Mesenchymal stem cell (in vitro differentiated cells and primary cell): ENCODE data around the gene XCL2.
"Not testable (repeated sequence)": the region's sequence is repeated elsewhere in the genome, so short reads cannot be mapped to it uniquely, and the experiment has no call there.

Experiments
- DNase-seq: peaks from one replicate; pipeline ENCODE4 v3.0.0-alpha.2; 2013
- H2AFZ ChIP-seq: one replicate; pipeline ENCODE4 v1.6.1; 2013; ENCODE audit warnings: low read depth, mild to moderate bottlenecking, control low read depth, inconsistent platforms, low read length, moderate library complexity
- H2AK5ac ChIP-seq: 2 replicates; pipeline ENCODE4 v1.6.1; 2013; ENCODE audit warnings: low read length, moderate library complexity, mild to moderate bottlenecking, inconsistent platforms; ENCODE audit not compliant: severe bottlenecking
- H2BK120ac ChIP-seq: one replicate; pipeline ENCODE4 v1.6.1; 2013; ENCODE audit warnings: low read depth, mild to moderate bottlenecking, inconsistent platforms, low read length, moderate library complexity
- H2BK12ac ChIP-seq, 2 experiments: one replicate each; pipeline ENCODE4 v1.6.1; 2013; ENCODE audit warnings: inconsistent platforms in 2 of 2, low read length in 2 of 2, mild to moderate bottlenecking in 2 of 2, moderate library complexity in 2 of 2, control low read depth in 1 of 2
- H2BK15ac ChIP-seq: one replicate; pipeline ENCODE4 v1.6.1; 2013; ENCODE audit warnings: mild to moderate bottlenecking, low read depth, inconsistent platforms; ENCODE audit not compliant: poor library complexity, severe bottlenecking
- H2BK5ac ChIP-seq: 2 replicates; pipeline ENCODE4 v1.6.1; 2013; ENCODE audit warnings: low read depth, mild to moderate bottlenecking, low read length, control low read depth, inconsistent platforms; ENCODE audit not compliant: poor library complexity, severe bottlenecking
- H3K14ac ChIP-seq, 2 experiments: one replicate each; pipeline ENCODE4 v1.6.1; 2013; ENCODE audit warnings: inconsistent platforms in 2 of 2, low read length in 2 of 2, control low read depth in 1 of 2, mild to moderate bottlenecking in 1 of 2, moderate library complexity in 1 of 2
- H3K18ac ChIP-seq, 2 experiments: one replicate each; pipeline ENCODE4 v1.6.1; 2013; ENCODE audit warnings: inconsistent platforms in 2 of 2, low read length in 2 of 2, control low read depth in 1 of 2, low read depth in 1 of 2, mild to moderate bottlenecking in 1 of 2
- H3K23ac ChIP-seq, 2 experiments: one replicate each; pipeline ENCODE4 v1.6.1; 2013; ENCODE audit warnings: inconsistent platforms in 2 of 2, low read length in 2 of 2, mild to moderate bottlenecking in 2 of 2, moderate library complexity in 2 of 2, control low read depth in 1 of 2
- H3K27ac ChIP-seq: 2 replicates; pipeline ENCODE4 v1.5.1; 2013; ENCODE audit warnings: mild to moderate bottlenecking, moderate library complexity, low read length, control low read depth, inconsistent platforms; ENCODE audit not compliant: poor library complexity, severe bottlenecking
- H3K27me3 ChIP-seq, 2 experiments: 2 replicates each; pipeline versions ENCODE4 v1.6.1 to v1.7.0; 2013; ENCODE audit warnings: low read length in 2 of 2, mild to moderate bottlenecking in 2 of 2, moderate library complexity in 2 of 2, control low read depth in 1 of 2, inconsistent platforms in 1 of 2; ENCODE audit not compliant: control insufficient read depth in 1 of 2, insufficient read depth in 1 of 2
- H3K36me3 ChIP-seq, 2 experiments: 2 replicates each; pipeline versions ENCODE4 v1.6.1 to v1.7.0; 2013; ENCODE audit warnings: low read length in 2 of 2, control low read depth in 1 of 2, inconsistent platforms in 1 of 2, low read depth in 1 of 2, mild to moderate bottlenecking in 1 of 2; ENCODE audit not compliant: insufficient read depth in 2 of 2, control insufficient read depth in 1 of 2
- H3K4ac ChIP-seq, 2 experiments: one replicate each; pipeline ENCODE4 v1.6.1; 2013; ENCODE audit warnings: inconsistent platforms in 2 of 2, low read length in 2 of 2, mild to moderate bottlenecking in 2 of 2, moderate library complexity in 2 of 2, control low read depth in 1 of 2, low read depth in 1 of 2
- H3K4me1 ChIP-seq: 2 replicates; pipeline ENCODE4 v1.6.1; 2013; ENCODE audit warnings: low read depth, low read length, control low read depth; ENCODE audit not compliant: control insufficient read depth, insufficient read depth
- H3K4me2 ChIP-seq: 2 replicates; pipeline ENCODE4 v1.6.1; 2013; ENCODE audit warnings: low read length, mild to moderate bottlenecking, inconsistent platforms; ENCODE audit not compliant: poor library complexity, severe bottlenecking
- H3K4me3 ChIP-seq, 2 experiments: 2 replicates each; pipeline versions ENCODE4 v1.5.1 to v1.7.0; 2013; ENCODE audit warnings: low read length in 2 of 2, mild to moderate bottlenecking in 2 of 2, control low read depth in 1 of 2, low read depth in 1 of 2; ENCODE audit not compliant: insufficient read depth in 1 of 2
- H3K79me1 ChIP-seq: replicated peaks from 2 replicates; pipeline ENCODE4 v1.6.1; 2013; ENCODE audit warnings: mild to moderate bottlenecking, control low read depth, low read length, inconsistent platforms; ENCODE audit not compliant: poor library complexity, severe bottlenecking
- H3K9ac ChIP-seq: 2 replicates; pipeline ENCODE4 v1.7.0; 2013; ENCODE audit warnings: mild to moderate bottlenecking, low read length, moderate library complexity
- H3K9me3 ChIP-seq: 2 replicates; pipeline ENCODE4 v1.7.0; 2013; ENCODE audit warnings: mild to moderate bottlenecking, low read length; ENCODE audit not compliant: control insufficient read depth
- H4K8ac ChIP-seq: one replicate; pipeline ENCODE4 v1.6.1; 2013; ENCODE audit warnings: inconsistent platforms, mild to moderate bottlenecking, low read length, moderate library complexity
- H4K91ac ChIP-seq: one replicate; pipeline ENCODE4 v1.6.1; 2013; ENCODE audit warnings: mild to moderate bottlenecking, low read length, inconsistent platforms
- WGBS: methylation state at CpG from one replicate; pipeline ENCODE4 v1.1.7; 2013; ENCODE audit warnings: mixed read lengths; 5-methylcytosine and 5-hydroxymethylcytosine counted together

Gene XCL2

GRCh38 chr1:168540798-168541197 is 3.0 kb downstream of the XCL2 start:
- not testable (repeated sequence) for H3K27ac ChIP-seq, H3K9me3 ChIP-seq, H4K91ac ChIP-seq, H3K4ac ChIP-seq, H2BK15ac ChIP-seq, H3K23ac ChIP-seq, H2BK5ac ChIP-seq, H3K4me1 ChIP-seq, H3K79me1 ChIP-seq, H3K9ac ChIP-seq, H3K4me3 ChIP-seq, H3K36me3 ChIP-seq, H3K27me3 ChIP-seq, H2AK5ac ChIP-seq, DNase-seq, H2AFZ ChIP-seq, H3K4me2 ChIP-seq, H2BK120ac ChIP-seq, H2BK12ac ChIP-seq, H4K8ac ChIP-seq, H3K14ac ChIP-seq, H3K18ac ChIP-seq
- 76% methylated on average over 4 of the region's 7 CpGs for WGBS

- no peak for DNase-seq
- no peak overlapping the region for H3K14ac ChIP-seq
- no peak overlapping the region for H3K27ac ChIP-seq
- no peak overlapping the region for H3K18ac ChIP-seq
- no peak overlapping the region for H3K4me3 ChIP-seq
- H3K9ac ChIP-seq, result no peak overlapping the region
- no peak overlapping the region for H3K4me2 ChIP-seq
- no peaks in the 10 kb centered on the region for H3K79me1 ChIP-seq
- H2AK5ac ChIP-seq, result no peak overlapping the region
- no peaks in the 10 kb centered on the region for H3K27me3 ChIP-seq
- 80% methylated on average over 1 of the region's 1 CpG for WGBS
- H2BK5ac ChIP-seq, result no peak overlapping the region
- H3K4me1 ChIP-seq, result peaks cover 2% of the 10 kb centered on the region
- no peak overlapping the region for H4K8ac ChIP-seq
- H2BK15ac ChIP-seq, result no peak overlapping the region
- no peaks in the 10 kb centered on the region for H3K36me3 ChIP-seq
- H4K91ac ChIP-seq, result no peak overlapping the region
- no peak overlapping the region for H2AFZ ChIP-seq
- H3K23ac ChIP-seq, result no peak overlapping the region
- no peak overlapping the region for H2BK120ac ChIP-seq
- H3K9me3 ChIP-seq, result no peaks in the 10 kb centered on the region
- H3K4ac ChIP-seq, result no peak overlapping the region
- no peak overlapping the region for H2BK12ac ChIP-seq
Observed at GRCh38 chr1:168535536-168535935, 8.3 kb downstream of the XCL2 start.

- peaks cover 2% of the 10 kb centered on the region for H3K4me1 ChIP-seq
- no peak overlapping the region for H4K91ac ChIP-seq
- H3K79me1 ChIP-seq, result no peaks in the 10 kb centered on the region
- no peak overlapping the region for H3K23ac ChIP-seq
- no peak overlapping the region for H2BK12ac ChIP-seq
- no peak overlapping the region for H2AFZ ChIP-seq
- H3K9ac ChIP-seq, result no peak overlapping the region
- no peak overlapping the region for H2BK15ac ChIP-seq
- no peak overlapping the region for H3K4ac ChIP-seq
- no peak overlapping the region for H2AK5ac ChIP-seq
- no peak overlapping the region for H3K4me2 ChIP-seq
- DNase-seq, result no peak
- no peaks in the 10 kb centered on the region for H3K27me3 ChIP-seq
- H3K9me3 ChIP-seq, result no peaks in the 10 kb centered on the region
- H3K18ac ChIP-seq, result no peak overlapping the region
- H3K14ac ChIP-seq, result no peak overlapping the region
- no peak overlapping the region for H4K8ac ChIP-seq
- H3K36me3 ChIP-seq, result no peaks in the 10 kb centered on the region
- H2BK5ac ChIP-seq, result no peak overlapping the region
- no peak overlapping the region for H3K4me3 ChIP-seq
- WGBS, result 90% methylated on average over 2 of the region's 2 CpGs
- H3K27ac ChIP-seq, result no peak overlapping the region
- H2BK120ac ChIP-seq, result no peak overlapping the region
Observed at GRCh38 chr1:168531615-168532345, 12.0 kb downstream of the XCL2 start.

GRCh38 chr1:168529518-168529917 is 14.3 kb downstream of the XCL2 start:
- Histone ChIP-seq H3K4me3 (no peak overlapping the region), H2BK5ac (no peak overlapping the region), H3K27ac (no peak overlapping the region), H2BK12ac (no peak overlapping the region), H3K79me1 (no peaks in the 10 kb centered on the region), H3K4ac (no peak overlapping the region), H3K36me3 (no peaks in the 10 kb centered on the region), H3K14ac (no peak overlapping the region), H4K8ac (no peak overlapping the region), H2BK15ac (no peak overlapping the region), H2BK120ac (no peak overlapping the region), H4K91ac (no peak overlapping the region), H3K27me3 (no peaks in the 10 kb centered on the region), H3K4me2 (no peak overlapping the region), H2AFZ (no peak overlapping the region), H2AK5ac (no peak overlapping the region), H3K9ac (no peak overlapping the region), H3K23ac (no peak overlapping the region), H3K9me3 (no peaks in the 10 kb centered on the region), H3K4me1 (peaks cover 2% of the 10 kb centered on the region), H3K18ac (no peak overlapping the region)
- DNase-seq, result no peak
- no CpG with 5 or more reads among the region's 1 CpG for WGBS
